GM06990 (cell line): Measurements from ENCODE around the gene AK9.
A peak's percentile ranks its signal among the peaks of the same experiment; 100 is the strongest.
"Not testable (repeated sequence)": the region's sequence is repeated elsewhere in the genome, so short reads cannot be mapped to it uniquely, and the experiment has no call there.

Source experiments
- DNase-seq: peaks from one replicate; pipeline ENCODE4 v3.0.0-alpha.2; 2011; ENCODE audit not compliant: insufficient read length; ENCODE audit errors: extremely low read depth
- H3K27me3 ChIP-seq: replicated peaks from 2 replicates; pipeline ENCODE4 v1.6.0; 2011; ENCODE audit warnings: low read length; ENCODE audit not compliant: control insufficient read depth, insufficient read depth
- H3K36me3 ChIP-seq: 2 replicates; pipeline ENCODE4 v1.5.1; 2011; ENCODE audit warnings: low read length; ENCODE audit not compliant: control insufficient read depth, insufficient read depth
- H3K4me3 ChIP-seq: replicated peaks from 2 replicates; pipeline ENCODE4 v1.5.1; 2011; ENCODE audit warnings: low read depth, mild to moderate bottlenecking, control low read depth, low read length
- CTCF ChIP-seq: IDR thresholded peaks from 2 replicates; pipeline ENCODE4 v1.5.1; 2011; ENCODE audit warnings: low read length, control low read depth, mild to moderate bottlenecking, inconsistent platforms; ENCODE audit not compliant: insufficient read depth, poor library complexity, severe bottlenecking

The AK9 gene

GRCh38 chr6:109695468-109695867 is 4.5 kb upstream of the AK9 start:
- Histone ChIP-seq H3K27me3 (no peaks in the 10 kb centered on the region), H3K4me3 (no peak overlapping the region), H3K36me3 (no peaks in the 10 kb centered on the region)
- TF ChIP-seq CTCF: peak; percentile 29
- no peak for DNase-seq

DNA sequence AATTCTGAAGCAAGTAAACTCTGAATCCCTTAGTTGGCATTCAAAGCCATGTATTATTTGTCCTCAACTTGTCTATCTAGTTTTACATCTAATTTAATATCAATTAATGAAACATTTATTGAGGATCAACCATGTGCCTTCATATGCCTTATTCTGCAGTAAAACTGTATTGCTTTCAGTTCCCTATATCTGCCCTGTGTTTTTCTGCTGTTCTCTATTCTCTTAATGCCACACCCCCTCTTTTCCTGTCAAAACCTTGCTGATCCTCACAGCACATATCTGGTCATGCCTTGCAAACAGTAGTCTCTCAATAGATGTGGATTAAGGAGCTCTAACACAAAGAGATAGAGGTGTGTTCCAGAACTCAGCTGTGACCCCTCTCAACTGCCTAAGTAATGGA is 2.1 kb upstream of the AK9 start:
- no peak for DNase-seq
- no peak overlapping the region for H3K4me3 ChIP-seq
- TF ChIP-seq CTCF: no peak

GRCh38 chr6:109690373-109690736 is 647 bp downstream of the AK9 start:
- no peaks in the 10 kb centered on the region for H3K36me3 ChIP-seq
- no peak for TF ChIP-seq CTCF
- peak overlapping the region; percentile 85 for H3K4me3 ChIP-seq
- no peaks in the 10 kb centered on the region for H3K27me3 ChIP-seq
- peak; percentile 61 for DNase-seq

More for the DNA sequence above, 2.1 kb upstream of the AK9 start:
- H3K27me3 ChIP-seq: no peaks in the 10 kb centered on the region
- no peaks in the 10 kb centered on the region for H3K36me3 ChIP-seq

DNA sequence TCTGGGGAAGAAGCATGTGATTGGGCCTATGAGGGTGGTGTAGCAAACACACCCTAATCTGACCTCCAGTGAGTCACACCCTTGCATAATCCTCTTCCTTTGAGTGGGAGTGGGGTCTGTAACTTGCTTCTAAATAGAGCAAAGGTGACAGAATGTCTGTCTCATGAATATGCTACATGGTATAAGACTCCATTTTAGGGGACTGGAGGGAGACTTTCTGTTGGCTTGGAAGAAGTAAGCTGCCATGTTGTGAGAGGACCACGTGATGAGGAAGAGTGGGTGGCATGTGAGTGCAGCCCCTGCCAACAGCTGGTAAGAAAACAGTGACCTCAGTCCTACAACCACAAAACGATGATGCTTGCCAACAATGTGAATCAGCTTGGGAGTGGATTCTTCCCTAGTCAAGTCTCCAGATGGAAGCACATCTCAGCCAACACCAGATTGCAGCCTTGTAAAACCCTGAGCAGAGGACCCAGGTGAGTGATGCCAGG is 3.7 kb downstream of the AK9 start:
- Histone ChIP-seq H3K36me3 (no peaks in the 10 kb centered on the region), H3K4me3 (no peak overlapping the region), H3K27me3 (no peaks in the 10 kb centered on the region)
- DNase-seq: no peak
- TF ChIP-seq CTCF: no peak

DNA sequence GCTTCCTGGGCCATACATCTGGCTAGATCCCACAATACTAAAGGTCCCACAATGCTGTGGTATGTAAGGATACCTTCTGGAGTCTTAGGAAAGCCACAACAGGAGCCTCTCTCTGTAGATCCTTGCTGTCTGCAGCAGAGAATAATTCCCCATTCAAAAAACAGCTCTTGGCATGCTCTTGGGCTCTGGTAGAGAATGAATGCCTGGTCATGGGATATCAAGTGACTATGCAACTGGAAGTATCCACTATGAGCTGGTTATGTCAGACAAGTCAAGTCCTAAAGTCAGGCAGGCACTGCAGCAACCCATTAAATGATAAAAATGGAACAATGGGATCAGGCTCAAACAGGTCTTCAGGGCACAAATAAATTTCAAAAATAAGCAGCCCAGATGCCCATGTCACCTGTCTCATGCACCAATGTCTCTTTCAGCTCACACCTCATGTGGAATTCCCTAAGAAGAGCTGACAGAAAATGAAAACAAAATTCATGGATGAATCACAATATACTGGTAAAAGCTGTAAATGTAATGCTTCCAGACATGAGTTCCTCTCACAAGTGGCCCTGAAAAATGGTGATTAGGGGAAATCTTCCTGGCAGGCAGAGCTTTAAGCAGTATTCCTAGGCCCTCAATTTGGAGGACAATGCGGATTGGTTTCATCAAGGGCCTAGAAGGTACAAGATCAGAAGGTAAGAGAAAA is 4.3 kb downstream of the AK9 start:
- Histone ChIP-seq H3K4me3 (no peak overlapping the region), H3K27me3 (no peaks in the 10 kb centered on the region), H3K36me3 (no peaks in the 10 kb centered on the region)
- no peak for DNase-seq
- TF ChIP-seq CTCF: no peak

DNA sequence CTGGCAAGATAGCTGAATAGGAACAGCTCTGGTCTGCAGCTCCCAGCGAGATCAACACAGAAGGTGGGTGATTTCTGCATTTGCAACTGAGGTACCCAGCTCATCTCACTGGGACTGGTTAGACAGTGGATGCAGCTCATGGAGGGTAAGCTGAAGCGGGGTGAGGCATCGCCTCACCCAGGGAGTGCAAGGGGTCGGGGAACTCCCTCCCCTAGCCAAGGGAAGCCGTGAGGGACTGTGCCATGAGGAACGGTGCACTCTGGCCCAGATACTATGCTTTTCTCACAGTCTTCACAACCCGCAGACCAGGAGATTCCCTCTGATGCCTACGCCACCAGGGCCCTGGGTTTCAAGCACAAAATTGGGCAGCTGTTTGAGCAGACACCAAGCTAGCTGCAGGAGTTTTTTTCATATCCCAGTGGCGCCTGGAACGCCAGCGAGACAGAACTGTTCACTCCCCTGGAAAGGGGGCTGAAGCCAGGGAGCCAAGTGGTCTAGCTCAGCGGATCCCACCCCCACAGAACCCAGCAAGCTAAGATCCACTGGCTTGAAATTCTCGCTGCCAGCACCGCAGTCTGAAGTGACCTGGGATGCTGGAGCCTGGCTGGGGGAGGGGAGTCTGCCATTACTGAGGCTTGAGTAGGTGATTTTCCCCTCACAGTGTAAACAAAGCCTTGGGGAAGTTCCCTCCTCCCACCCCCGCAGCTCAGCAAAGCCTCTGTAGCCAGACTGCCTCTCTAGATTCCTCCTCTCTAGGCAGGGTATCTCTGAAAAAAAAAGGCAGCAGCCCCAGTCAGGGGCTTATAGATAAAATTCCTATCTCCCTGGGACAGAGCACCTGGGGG is 12.1 kb downstream of the AK9 start:
- H3K4me3 ChIP-seq: peak overlapping the region; percentile 2; the same call in 1 of the 2 replicates
- not testable (repeated sequence) for DNase-seq, H3K27me3 ChIP-seq, H3K36me3 ChIP-seq
